Neural cell (in vitro differentiated cells): ENCODE measurements around the gene STRA6. TPM values are rescaled to one million over a fixed set of nuclear protein-coding genes. Genes with fewer than 3 reads are reported as not detected.

ENCODE experiments used
- H2AFZ ChIP-seq: fragments of 200-600, 300-800 bp; sonication (generic), shearing (Covaris generic); 2 replicates; pipeline ENCODE4 v1.6.0; 2014; ENCODE audit warnings: low read depth, mild to moderate bottlenecking, antibody characterized with exemption, low read length, moderate library complexity
- H3F3A ChIP-seq: fragments of 200-600 bp; shearing (Covaris generic); 2 replicates; pipeline ENCODE4 v1.6.1; 2016; ENCODE audit warnings: mild to moderate bottlenecking, moderate library complexity, mixed read lengths, antibody characterized with exemption, low read length; ENCODE audit not compliant: insufficient read depth, poor library complexity, severe bottlenecking
- H3K27ac ChIP-seq: fragments of 200-600, 300-800 bp; sonication (generic), shearing (Covaris generic); 2 replicates; pipeline ENCODE4 v1.5.1; 2014; ENCODE audit warnings: mild to moderate bottlenecking, low read length, moderate library complexity
- H3K27me3 ChIP-seq: fragments of 300-800, 200-600 bp; sonication (generic), shearing (Covaris generic); 2 replicates; pipeline ENCODE4 v1.6.0; 2014; ENCODE audit warnings: mild to moderate bottlenecking, low read depth, low read length, moderate library complexity; ENCODE audit not compliant: insufficient read depth
- H3K36me3 ChIP-seq: fragments of 300-800, 200-600 bp; sonication (generic), shearing (Covaris generic); 2 replicates; pipeline ENCODE4 v1.5.1; 2014; ENCODE audit warnings: mild to moderate bottlenecking, antibody characterized with exemption, low read length, moderate library complexity; ENCODE audit not compliant: insufficient read depth
- H3K4me2 ChIP-seq: fragments of 300-800, 200-600 bp; sonication (generic), shearing (Covaris generic); 2 replicates; pipeline ENCODE4 v1.6.0; 2014; ENCODE audit warnings: mild to moderate bottlenecking, low read length
- H3K4me3 ChIP-seq: fragments of 300-800, 200-600 bp; sonication (generic), shearing (Covaris generic); 2 replicates; pipeline ENCODE4 v1.5.1; 2014; ENCODE audit warnings: mild to moderate bottlenecking, low read length, moderate library complexity
- H3K79me2 ChIP-seq: fragments of 200-600 bp; shearing (Covaris generic); replicated peaks from 2 replicates; pipeline ENCODE4 v1.6.0; 2014; ENCODE audit warnings: mild to moderate bottlenecking, low read length, moderate library complexity; ENCODE audit not compliant: insufficient read depth
- H3K9ac ChIP-seq: fragments of 300-800, 200-600 bp; sonication (generic), shearing (Covaris generic); 2 replicates; pipeline ENCODE4 v1.6.1; 2016; ENCODE audit warnings: mild to moderate bottlenecking, low read length, mixed read lengths
- H3K9me2 ChIP-seq: fragments of 200-600 bp; shearing (Covaris generic); 2 replicates; pipeline ENCODE4 v1.6.1; 2016; ENCODE audit warnings: mild to moderate bottlenecking, low read length, mixed read lengths; ENCODE audit not compliant: insufficient read depth
- H3K9me3 ChIP-seq: fragments of 200-600, 300-800 bp; sonication (generic), shearing (Covaris generic); 2 replicates; pipeline ENCODE4 v1.6.1; 2016; ENCODE audit warnings: mild to moderate bottlenecking, mixed run types, low read length, moderate library complexity, mixed read lengths
- H4K20me1 ChIP-seq: fragments of 200-600 bp; shearing (Covaris generic); 2 replicates; pipeline ENCODE4 v1.6.1; 2016; ENCODE audit warnings: mild to moderate bottlenecking, mixed run types; ENCODE audit not compliant: insufficient read depth
- CTCF ChIP-seq: fragments of 450-650 bp; IDR thresholded peaks from 2 replicates; pipeline ENCODE4 v1.5.1; 2014; ENCODE audit warnings: antibody characterized with exemption, mild to moderate bottlenecking, moderate library complexity; ENCODE audit not compliant: poor library complexity, severe bottlenecking
- EP300 ChIP-seq: fragments of 450-650 bp; conservative IDR thresholded peaks from 2 replicates; pipeline ENCODE4 v1.6.1; 2014; ENCODE audit warnings: antibody characterized with exemption, mild to moderate bottlenecking, moderate library complexity; ENCODE audit not compliant: poor library complexity, severe bottlenecking
- EZH2 ChIP-seq: fragments of 200-600, 300-800 bp; shearing (Covaris generic), sonication (generic); IDR thresholded peaks from 2 replicates; pipeline ENCODE4 v1.6.1; 2014; ENCODE audit warnings: antibody characterized with exemption, low read length, borderline replicate concordance, mild to moderate bottlenecking; ENCODE audit not compliant: insufficient read depth, poor library complexity, severe bottlenecking
- MXI1 ChIP-seq: fragments of 450-650 bp; conservative IDR thresholded peaks from 2 replicates; pipeline ENCODE4 v1.6.1; 2014; ENCODE audit warnings: antibody characterized with exemption, mild to moderate bottlenecking; ENCODE audit not compliant: poor library complexity, severe bottlenecking
- POLR2AphosphoS5 ChIP-seq: IDR thresholded peaks from 2 replicates; pipeline ENCODE4 v1.6.1; 2012
- RAD21 ChIP-seq: fragments of 450-650 bp; conservative IDR thresholded peaks from 2 replicates; pipeline ENCODE4 v1.6.1; 2014; ENCODE audit warnings: antibody characterized with exemption, mild to moderate bottlenecking, moderate library complexity
- REST ChIP-seq: IDR thresholded peaks from 2 replicates; pipeline ENCODE4 v1.6.1; 2012; ENCODE audit warnings: borderline replicate concordance
- SMC3 ChIP-seq: fragments of 450-650 bp; conservative IDR thresholded peaks from 2 replicates; pipeline ENCODE4 v1.6.1; 2014; ENCODE audit warnings: antibody characterized with exemption, mild to moderate bottlenecking, moderate library complexity; ENCODE audit not compliant: poor library complexity
- TAF1 ChIP-seq: IDR thresholded peaks from 2 replicates; pipeline ENCODE4 v1.6.1; 2012; ENCODE audit warnings: low read depth
- polyA plus RNA-seq: library from polyadenylated mRNA; depleted of rRNA; stranded (reverse); fragments of >200 nt; gene quantifications from 2 replicates; pipeline ENCODE4 v1.2.3, GENCODE V29; 2014

Gene STRA6
- polyA plus RNA-seq, 1 donor from 2014 or later: 4.4 TPM

- no peaks in the 10 kb centered on the region for H3K36me3 ChIP-seq
- H3K9ac ChIP-seq: no peak overlapping the region
- no peaks in the 10 kb centered on the region for H3K79me2 ChIP-seq
- no peak for TF ChIP-seq EP300
- TF ChIP-seq TAF1: no peak
- no peak for TF ChIP-seq REST
- TF ChIP-seq MXI1: no peak
- TF ChIP-seq POLR2AphosphoS5: no peak
- TF ChIP-seq SMC3: no peak
- no peak for TF ChIP-seq CTCF
- no peak for TF ChIP-seq RAD21
- TF ChIP-seq EZH2: no peak
- H3K9me2 ChIP-seq: no peaks in the 10 kb centered on the region
- H3K9me3 ChIP-seq: no peaks in the 10 kb centered on the region
- H3K27ac ChIP-seq: no peak overlapping the region
- H2AFZ ChIP-seq: no peak overlapping the region
- no peaks in the 10 kb centered on the region for H3K27me3 ChIP-seq
- no peak overlapping the region for H3K4me2 ChIP-seq
- H3F3A ChIP-seq: no peaks in the 10 kb centered on the region
- no peaks in the 10 kb centered on the region for H4K20me1 ChIP-seq
- no peak overlapping the region for H3K4me3 ChIP-seq
Measured at GRCh38 chr15:74146277-74146800, 56.2 kb downstream of the STRA6 start.

GRCh38 chr15:74144153-74144775, 58.3 kb downstream of the STRA6 start:
- Histone ChIP-seq H3K79me2 (peaks cover 4% of the 10 kb centered on the region), H3K4me2 (no peak overlapping the region), H3F3A (no peaks in the 10 kb centered on the region), H2AFZ (no peak overlapping the region), H3K9ac (no peak overlapping the region), H3K27me3 (no peaks in the 10 kb centered on the region), H3K36me3 (no peaks in the 10 kb centered on the region), H3K27ac (no peak overlapping the region), H3K9me3 (no peaks in the 10 kb centered on the region), H3K4me3 (no peak overlapping the region), H3K9me2 (no peaks in the 10 kb centered on the region), H4K20me1 (no peaks in the 10 kb centered on the region)
- TF ChIP-seq MXI1 (no peak), EZH2 (no peak), RAD21 (no peak), SMC3 (no peak), EP300 (no peak), POLR2AphosphoS5 (no peak), CTCF (no peak), TAF1 (no peak), REST (no peak)
